Measurements from ENCODE around the gene ARFIP1. TPM values are rescaled to one million over a fixed set of nuclear protein-coding genes. Genes with fewer than 3 reads are reported as not detected.

ARFIP1 gene, protein sequence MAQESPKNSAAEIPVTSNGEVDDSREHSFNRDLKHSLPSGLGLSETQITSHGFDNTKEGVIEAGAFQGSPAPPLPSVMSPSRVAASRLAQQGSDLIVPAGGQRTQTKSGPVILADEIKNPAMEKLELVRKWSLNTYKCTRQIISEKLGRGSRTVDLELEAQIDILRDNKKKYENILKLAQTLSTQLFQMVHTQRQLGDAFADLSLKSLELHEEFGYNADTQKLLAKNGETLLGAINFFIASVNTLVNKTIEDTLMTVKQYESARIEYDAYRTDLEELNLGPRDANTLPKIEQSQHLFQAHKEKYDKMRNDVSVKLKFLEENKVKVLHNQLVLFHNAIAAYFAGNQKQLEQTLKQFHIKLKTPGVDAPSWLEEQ
- 37.2 TPM for total RNA-seq
- long read RNA-seq, transcript ARFIP1-205 (9 exons, 3,424 nt), result minor isoform, 9 of 42 reads
- long read RNA-seq, transcript ARFIP1-201 (9 exons, 3,111 nt), result major isoform, 15 of 42 reads
- long read RNA-seq, partial matches to known transcripts, result 3 of 42 reads
- long read RNA-seq, other reads (novel, unspliced or antisense), result 8 of 42 reads

DNA sequence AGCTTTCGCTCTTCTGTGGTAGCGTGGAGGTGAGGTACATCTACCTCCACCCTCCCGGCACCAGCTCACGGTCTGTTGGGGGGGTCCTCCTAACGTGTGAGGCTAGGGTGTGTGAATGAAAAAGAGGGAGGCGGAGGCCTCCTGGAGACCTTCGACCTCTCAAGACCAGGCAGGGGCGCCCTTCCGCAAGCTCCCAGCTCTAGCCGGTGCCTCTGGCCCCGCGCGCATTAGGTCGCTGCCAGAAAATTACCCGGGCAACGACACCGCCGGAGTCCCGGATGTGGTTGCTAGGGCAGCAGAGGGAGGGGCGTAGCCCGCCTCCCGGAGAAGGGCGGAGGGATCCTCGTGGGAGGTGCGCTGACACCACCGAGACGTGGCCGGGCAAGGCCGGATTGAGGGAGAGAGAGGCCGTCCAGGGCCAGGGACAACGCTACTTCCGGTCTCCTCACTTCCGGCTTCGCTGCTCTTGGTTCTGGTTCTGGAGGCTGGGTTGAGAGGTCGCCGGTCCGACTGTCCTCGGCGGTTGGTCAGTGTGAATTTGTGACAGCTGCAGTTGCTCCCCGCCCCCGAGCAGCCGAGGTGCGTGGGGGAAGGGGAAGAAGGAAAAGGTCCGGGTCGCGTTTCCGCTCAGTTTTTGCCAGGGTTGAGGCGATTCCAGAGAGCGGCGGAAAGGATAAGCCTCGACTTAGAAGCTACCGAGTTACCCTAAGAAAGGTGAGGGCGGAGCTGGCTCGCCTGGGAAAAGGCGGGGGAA is at the start of gene ARFIP1, which contains the start of gene TIGD4:
Gene ARFIP1, plus strand, starts transcription at position 442 of the 754 bp plus-strand sequence. CDS start 49,680 bp downstream, outside the sequence.
Gene TIGD4, minus strand, starts transcription at position 218 of the 754 bp plus-strand sequence. CDS start 8,726 bp downstream, outside the sequence.
- H3K4me1 ChIP-seq, result peaks cover 32% of the 10 kb centered on the region
- peak within 1 kb of the TSS; percentile 88 for H3K27ac ChIP-seq
- DNase-seq (peak; percentile 98), ATAC-seq (peak; percentile 100)
- peak within 1 kb of the TSS; percentile 77 for H3K4me3 ChIP-seq
- no peaks in the 10 kb centered on the region for H3K27me3 ChIP-seq (ENCODE audit: low read depth)
- H3K9me3 ChIP-seq, result no peaks in the 10 kb centered on the region
- intact Hi-C loops (cut with DNase I), result no loop called here
- no peaks in the 10 kb centered on the region for H3K36me3 ChIP-seq
- TF ChIP-seq, protein P1, sequence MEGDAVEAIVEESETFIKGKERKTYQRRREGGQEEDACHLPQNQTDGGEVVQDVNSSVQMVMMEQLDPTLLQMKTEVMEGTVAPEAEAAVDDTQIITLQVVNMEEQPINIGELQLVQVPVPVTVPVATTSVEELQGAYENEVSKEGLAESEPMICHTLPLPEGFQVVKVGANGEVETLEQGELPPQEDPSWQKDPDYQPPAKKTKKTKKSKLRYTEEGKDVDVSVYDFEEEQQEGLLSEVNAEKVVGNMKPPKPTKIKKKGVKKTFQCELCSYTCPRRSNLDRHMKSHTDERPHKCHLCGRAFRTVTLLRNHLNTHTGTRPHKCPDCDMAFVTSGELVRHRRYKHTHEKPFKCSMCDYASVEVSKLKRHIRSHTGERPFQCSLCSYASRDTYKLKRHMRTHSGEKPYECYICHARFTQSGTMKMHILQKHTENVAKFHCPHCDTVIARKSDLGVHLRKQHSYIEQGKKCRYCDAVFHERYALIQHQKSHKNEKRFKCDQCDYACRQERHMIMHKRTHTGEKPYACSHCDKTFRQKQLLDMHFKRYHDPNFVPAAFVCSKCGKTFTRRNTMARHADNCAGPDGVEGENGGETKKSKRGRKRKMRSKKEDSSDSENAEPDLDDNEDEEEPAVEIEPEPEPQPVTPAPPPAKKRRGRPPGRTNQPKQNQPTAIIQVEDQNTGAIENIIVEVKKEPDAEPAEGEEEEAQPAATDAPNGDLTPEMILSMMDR (IDR thresholded peaks at IDR 0.05), result peak; percentile 37

DNA sequence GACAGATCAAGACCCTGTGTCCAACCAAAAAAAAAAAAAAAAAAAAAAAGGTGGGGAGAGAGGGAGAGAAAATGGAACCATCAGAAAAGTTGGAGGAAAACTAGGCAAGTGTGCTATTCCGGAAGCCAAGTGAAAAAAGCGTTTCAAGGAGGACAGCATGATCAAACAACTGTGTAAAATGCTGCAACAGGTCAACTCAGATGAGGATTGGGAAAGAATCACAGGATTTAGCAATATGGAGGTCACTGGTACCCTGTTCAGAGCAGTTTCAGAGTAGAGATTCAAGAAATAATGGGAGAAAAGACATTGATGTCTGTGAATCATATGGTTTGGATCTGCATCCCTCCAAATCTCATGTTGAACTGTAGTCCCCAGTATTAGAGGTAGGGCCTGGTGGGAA is 47.8 kb upstream of the ARFIP1 start:
- H3K36me3 ChIP-seq, result no peaks in the 10 kb centered on the region
- ATAC-seq (no peak), DNase-seq (no peak)
- H3K4me3 ChIP-seq, result no peak overlapping the region
- no peak overlapping the region for H3K27ac ChIP-seq
- TF ChIP-seq, protein P1 (IDR thresholded peaks at IDR 0.05), result no peak
- no peaks in the 10 kb centered on the region for H3K9me3 ChIP-seq
- no peaks in the 10 kb centered on the region for H3K4me1 ChIP-seq
- intact Hi-C loops (cut with DNase I), result no loop called here
- H3K27me3 ChIP-seq (ENCODE audit: low read depth), result no peaks in the 10 kb centered on the region

DNA sequence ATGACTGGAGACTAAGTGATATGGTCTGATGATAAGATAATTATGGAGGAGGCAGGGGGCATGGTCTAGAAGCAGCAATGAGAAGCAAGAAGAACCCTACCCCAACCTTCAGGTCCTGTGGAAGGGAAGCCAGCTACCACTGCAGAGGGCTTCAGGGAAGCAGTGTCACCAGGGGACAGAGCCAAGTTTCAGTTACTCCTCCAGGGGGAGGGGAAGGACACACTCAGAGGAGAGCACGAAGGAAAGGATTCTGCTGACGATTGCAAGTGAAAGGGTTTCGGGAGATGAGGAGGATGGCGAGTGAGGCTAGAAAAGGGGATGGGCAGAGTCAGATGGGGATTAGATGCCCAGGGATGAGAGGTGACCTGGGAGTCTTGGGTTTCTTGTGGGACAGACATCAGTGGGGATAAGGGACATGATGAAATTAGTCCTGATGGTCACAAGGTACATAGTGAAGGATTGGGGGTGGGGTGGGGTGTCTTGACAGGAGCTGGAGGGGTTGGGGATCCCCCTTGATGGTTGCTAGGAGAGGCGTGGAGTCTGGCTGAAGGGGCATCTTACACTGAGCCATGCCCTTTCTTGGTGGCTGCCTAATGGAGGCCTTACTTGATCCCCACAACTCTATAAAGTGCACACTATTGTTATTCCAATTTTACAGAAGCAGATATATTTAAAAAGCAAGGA is 45.6 kb upstream of the ARFIP1 start:
- Histone ChIP-seq H3K27ac (no peak overlapping the region), H3K36me3 (no peaks in the 10 kb centered on the region), H3K4me1 (no peaks in the 10 kb centered on the region), H3K4me3 (no peak overlapping the region), H3K9me3 (no peaks in the 10 kb centered on the region), H3K27me3 (ENCODE audit: low read depth) (no peaks in the 10 kb centered on the region)
- intact Hi-C loops (cut with DNase I), result no loop called here
- TF ChIP-seq, protein P1 (IDR thresholded peaks at IDR 0.05), result no peak
- DNase-seq (no peak), ATAC-seq (no peak)

DNA sequence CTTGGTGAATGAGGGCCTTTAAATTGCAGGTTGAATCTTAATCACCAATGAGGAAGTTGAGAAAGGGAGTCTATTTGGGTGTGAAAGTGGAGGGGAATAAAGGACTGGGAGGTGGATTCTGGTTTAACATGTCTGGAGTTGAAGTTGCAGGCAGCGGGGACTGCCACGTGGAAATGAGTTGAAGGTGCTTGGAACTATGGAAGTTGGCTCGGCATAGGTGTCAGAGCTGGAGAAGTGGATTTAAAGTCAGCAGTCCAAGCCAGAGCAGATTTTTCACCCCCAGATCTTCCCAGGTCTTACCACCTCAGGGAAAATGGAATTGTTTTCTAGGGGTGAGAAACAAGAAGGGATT is 45.1 kb upstream of the ARFIP1 start:
- no peaks in the 10 kb centered on the region for H3K9me3 ChIP-seq
- TF ChIP-seq, protein P1 (IDR thresholded peaks at IDR 0.05), result no peak
- H3K36me3 ChIP-seq, result no peaks in the 10 kb centered on the region
- intact Hi-C loops (cut with DNase I), result no loop called here
- no peak overlapping the region for H3K27ac ChIP-seq
- H3K4me3 ChIP-seq, result no peak overlapping the region
- no peaks in the 10 kb centered on the region for H3K4me1 ChIP-seq
- H3K27me3 ChIP-seq (ENCODE audit: low read depth), result no peaks in the 10 kb centered on the region
- no peak for DNase-seq
- no peak for ATAC-seq

DNA sequence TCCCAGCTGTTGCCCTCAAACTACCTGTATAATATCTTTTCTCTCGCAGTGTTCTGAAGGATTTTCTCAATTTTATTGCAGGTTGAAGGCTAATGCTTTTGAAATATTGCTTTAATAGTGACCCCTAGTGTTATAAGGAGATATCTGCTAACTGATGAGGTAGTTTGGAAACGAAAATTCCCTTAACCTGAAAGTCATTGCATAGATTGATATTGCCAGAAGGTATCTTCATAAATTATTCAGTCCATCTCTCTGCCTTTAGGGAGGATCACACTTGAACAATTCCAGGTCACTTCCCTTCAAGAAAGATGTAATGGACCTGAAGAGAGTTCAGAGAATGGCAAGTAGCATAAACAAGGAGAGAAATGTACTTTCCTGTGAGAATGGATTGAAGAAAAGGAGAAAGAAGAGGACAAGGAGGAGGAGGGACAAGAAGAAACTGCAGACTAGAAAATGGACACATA is 44.3 kb upstream of the ARFIP1 start:
- H3K36me3 ChIP-seq, result no peaks in the 10 kb centered on the region
- intact Hi-C loops (cut with DNase I), result no loop called here
- ATAC-seq (peak in 1 of 2 donors; percentile 46), DNase-seq (no peak)
- H3K4me1 ChIP-seq, result no peaks in the 10 kb centered on the region
- no peaks in the 10 kb centered on the region for H3K27me3 ChIP-seq (ENCODE audit: low read depth)
- H3K27ac ChIP-seq, result no peak overlapping the region
- H3K4me3 ChIP-seq, result no peak overlapping the region
- H3K9me3 ChIP-seq, result no peaks in the 10 kb centered on the region
- TF ChIP-seq, protein P1 (IDR thresholded peaks at IDR 0.05), result peak; percentile 51

All from lower lobe of right lung (tissue), 2 donors.